SK-N-SH (cell line): ENCODE results near the gene GSTO1. TPM values are rescaled to one million over a fixed set of nuclear protein-coding genes. Genes with fewer than 3 reads are reported as not detected.

Experiments used
- CTCF ChIA-PET: fragments of 300-600, 350-600 bp; formaldehyde crosslinking; extraction: SDS; loops from one replicate; lab custom pipeline; 2021; lab: Yijun Ruan, JAX
- POLR2A ChIA-PET: fragments of 350-600 bp; sonication (Branson Sonifier 250); formaldehyde crosslinking; extraction: SDS; loops from one replicate; lab custom pipeline; 2020; ENCODE audit warnings: antibody characterized with exemption, inconsistent platforms; lab: Yijun Ruan, JAX
- DNase-seq: peaks from one replicate; pipeline ENCODE4 v3.0.0; 2012
- H2AFZ ChIP-seq: fragments of 200-600 bp; sonication (generic); 2 replicates; pipeline ENCODE4 v1.8.1; 2016; ENCODE audit warnings: antibody characterized with exemption, mild to moderate bottlenecking, low read depth
- H3F3A ChIP-seq: fragments of 200-600 bp; sonication (generic); replicated peaks from 2 replicates; pipeline ENCODE3; 2016; ENCODE audit warnings: antibody characterized with exemption, mild to moderate bottlenecking; ENCODE audit not compliant: insufficient read depth
- H3K27ac ChIP-seq, 2 experiments: fragments of 200-500 bp in 1 of 2; fragments of 200-600 bp in 1 of 2; sonication (Bioruptor generic) in 1 of 2; sonication (generic), shearing (Covaris generic) in 1 of 2; 2 replicates each; pipeline versions ENCODE4 v1.5.1 to v1.6.1; 2014 to 2016; ENCODE audit warnings: low read depth in 2 of 2, inconsistent platforms in 1 of 2, low read length in 1 of 2, mild to moderate bottlenecking in 1 of 2, mixed read lengths in 1 of 2
- H3K27me3 ChIP-seq: fragments of 200-600 bp; sonication (generic), shearing (Covaris generic); 2 replicates; pipeline ENCODE4 v1.6.1; 2016; ENCODE audit warnings: mixed run types; ENCODE audit not compliant: insufficient read depth
- H3K36me3 ChIP-seq, 2 experiments: fragments of 200-500 bp in 1 of 2; fragments of 200-600 bp in 1 of 2; sonication (Bioruptor generic) in 1 of 2; sonication (generic) in 1 of 2; replicated peaks in 1 of 2; 2 replicates each; pipeline versions ENCODE3 to v1.5.1; 2014 to 2016; ENCODE audit warnings: low read length in 1 of 2, mild to moderate bottlenecking in 1 of 2; ENCODE audit not compliant: insufficient read depth in 2 of 2, control insufficient read depth in 1 of 2
- H3K4me1 ChIP-seq, 2 experiments: fragments of 200-500 bp in 1 of 2; fragments of 200-600 bp in 1 of 2; sonication (Bioruptor generic) in 1 of 2; sonication (generic), shearing (Covaris generic) in 1 of 2; 2 replicates each; pipeline versions ENCODE4 v1.5.1 to v1.6.1; 2014 to 2016; ENCODE audit warnings: low read depth in 1 of 2, low read length in 1 of 2, mixed run types in 1 of 2; ENCODE audit not compliant: insufficient read depth in 2 of 2, control insufficient read depth in 1 of 2
- H3K4me2 ChIP-seq: fragments of 200-600 bp; sonication (generic), shearing (Covaris generic); 2 replicates; pipeline ENCODE4 v1.6.1; 2017; ENCODE audit warnings: mixed run types
- H3K4me3 ChIP-seq, 2 experiments: fragments of 200-500 bp in 1 of 2; fragments of 200-600 bp in 1 of 2; sonication (Bioruptor generic) in 1 of 2; sonication (generic), shearing (Covaris generic) in 1 of 2; 2 replicates each; pipeline versions ENCODE4 v1.5.1 to v1.8.1; 2014 to 2016; ENCODE audit warnings: low read depth in 2 of 2, inconsistent platforms in 1 of 2, low read length in 1 of 2, mild to moderate bottlenecking in 1 of 2, mixed read lengths in 1 of 2, moderate library complexity in 1 of 2
- H3K79me2 ChIP-seq: fragments of 200-600 bp; sonication (generic); 2 replicates; pipeline ENCODE4 v1.8.1; 2017; ENCODE audit warnings: mild to moderate bottlenecking; ENCODE audit not compliant: insufficient read depth
- H3K9ac ChIP-seq: fragments of 200-600 bp; sonication (generic); 2 replicates; pipeline ENCODE4 v1.6.1; 2017; ENCODE audit warnings: mixed run types
- H3K9me2 ChIP-seq: fragments of 200-600 bp; sonication (generic); 2 replicates; pipeline ENCODE4 v1.6.1; 2017; ENCODE audit warnings: mixed run types
- H3K9me3 ChIP-seq: fragments of 200-600 bp; sonication (generic); 2 replicates; pipeline ENCODE4 v1.6.1; 2017; ENCODE audit warnings: mixed run types, mild to moderate bottlenecking, moderate library complexity
- H4K20me1 ChIP-seq: fragments of 200-600 bp; sonication (generic); 2 replicates; pipeline ENCODE4 v1.6.1; 2017; ENCODE audit warnings: mild to moderate bottlenecking, mixed run types; ENCODE audit not compliant: insufficient read depth
- FOSL2 ChIP-seq: IDR thresholded peaks from 2 replicates; pipeline ENCODE4 v1.4.0; 2012; ENCODE audit warnings: low read depth, mild to moderate bottlenecking, moderate library complexity, borderline replicate concordance
- JUND ChIP-seq: IDR thresholded peaks from 2 replicates; pipeline ENCODE4 v1.4.0; 2012
- NFIC ChIP-seq: IDR thresholded peaks from 2 replicates; pipeline ENCODE4 v1.4.0; 2012; ENCODE audit warnings: borderline replicate concordance
- POLR2AphosphoS5 ChIP-seq: IDR thresholded peaks from 2 replicates; pipeline ENCODE4 v1.6.1; 2012; ENCODE audit warnings: low read depth, low read length
- RCOR1 ChIP-seq: fragments of 150-350 bp; IDR thresholded peaks from 2 replicates; pipeline ENCODE4 v1.6.1; 2017; ENCODE audit warnings: antibody characterized with exemption, low read length
- SIN3A ChIP-seq: IDR thresholded peaks from 2 replicates; pipeline ENCODE4 v1.6.1; 2012; ENCODE audit warnings: low read depth, mild to moderate bottlenecking, low read length, moderate library complexity, borderline replicate concordance
- SMC3 ChIP-seq: IDR thresholded peaks from 2 replicates; pipeline ENCODE4 v1.6.1; 2012; ENCODE audit warnings: low read depth, low read length, improper control_type of control experiment
- TCF12 ChIP-seq: IDR thresholded peaks from 2 replicates; pipeline ENCODE4 v1.4.0; 2012
- YY1 ChIP-seq: IDR thresholded peaks from 2 replicates; pipeline ENCODE4 v1.4.0; 2012; ENCODE audit warnings: low read depth, mild to moderate bottlenecking
- WGBS: methylation state at CpG from one replicate; pipeline ENCODE4 v1.1.6; 2017; ENCODE audit warnings: low lambda C conversion rate; 5-methylcytosine and 5-hydroxymethylcytosine counted together
- polyA plus RNA-seq, 3 experiments: library from polyadenylated mRNA; depleted of rRNA; stranded (reverse); fragments of >200 nt; gene quantifications; 2 replicates each; pipeline ENCODE4 v1.2.3, GENCODE V29; 2012
- TF ChIP-seq, protein P1 (sequence below): IDR thresholded peaks from 2 replicates; pipeline ENCODE4 v1.6.1; 2012; ENCODE audit warnings: mild to moderate bottlenecking, low read depth, low read length, moderate library complexity
- TF ChIP-seq, protein P2 (sequence below): IDR thresholded peaks from 2 replicates; pipeline ENCODE4; 2012
- TF ChIP-seq, protein P3 (sequence below): fragments of 200-600 bp; sonication (generic); IDR thresholded peaks from 2 replicates; pipeline ENCODE4 v1.6.1; 2017; ENCODE audit warnings: antibody characterized with exemption, mild to moderate bottlenecking, moderate library complexity

GSTO1 gene
- polyA plus RNA-seq, 1 of the 3 experiments (the other 2 are of a cell fraction), result 126 TPM

DNA sequence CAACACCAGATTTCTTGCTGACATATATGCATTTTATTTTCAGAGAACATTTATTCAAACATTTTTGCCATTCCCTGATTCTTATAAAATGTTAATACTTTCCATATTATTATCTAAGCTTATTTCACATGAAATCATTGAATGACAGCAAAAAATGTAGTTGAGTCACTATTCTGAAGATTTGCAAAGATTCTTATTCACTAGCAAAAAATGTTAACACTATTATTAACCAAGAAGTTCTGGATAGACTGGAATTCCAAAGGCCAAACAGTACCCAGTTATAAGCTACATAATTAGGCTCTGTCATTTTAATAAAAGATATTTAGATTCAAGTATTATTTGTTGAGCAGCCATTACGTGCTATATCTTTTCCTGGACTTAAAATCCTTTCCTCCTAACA is 18.6 kb downstream of the GSTO1 start:
- POLR2A ChIA-PET, result interaction anchor here (1.4 kb wide), 1 partner anchor 18 kb away, joined by 4 read pairs; the partner anchor contains the start of gene GSTO1
- H3F3A ChIP-seq, result peaks cover 19% of the 10 kb centered on the region
- peak overlapping the region; percentile 6; the same call in 1 of the 2 replicates for H3K4me2 ChIP-seq
- no peaks in the 10 kb centered on the region for H3K9me2 ChIP-seq
- WGBS, result 49% methylated on average over 1 of the region's 1 CpG
- TF ChIP-seq JUND, result peak; percentile 42
- TF ChIP-seq NFIC, result no peak
- TF ChIP-seq, protein P1, sequence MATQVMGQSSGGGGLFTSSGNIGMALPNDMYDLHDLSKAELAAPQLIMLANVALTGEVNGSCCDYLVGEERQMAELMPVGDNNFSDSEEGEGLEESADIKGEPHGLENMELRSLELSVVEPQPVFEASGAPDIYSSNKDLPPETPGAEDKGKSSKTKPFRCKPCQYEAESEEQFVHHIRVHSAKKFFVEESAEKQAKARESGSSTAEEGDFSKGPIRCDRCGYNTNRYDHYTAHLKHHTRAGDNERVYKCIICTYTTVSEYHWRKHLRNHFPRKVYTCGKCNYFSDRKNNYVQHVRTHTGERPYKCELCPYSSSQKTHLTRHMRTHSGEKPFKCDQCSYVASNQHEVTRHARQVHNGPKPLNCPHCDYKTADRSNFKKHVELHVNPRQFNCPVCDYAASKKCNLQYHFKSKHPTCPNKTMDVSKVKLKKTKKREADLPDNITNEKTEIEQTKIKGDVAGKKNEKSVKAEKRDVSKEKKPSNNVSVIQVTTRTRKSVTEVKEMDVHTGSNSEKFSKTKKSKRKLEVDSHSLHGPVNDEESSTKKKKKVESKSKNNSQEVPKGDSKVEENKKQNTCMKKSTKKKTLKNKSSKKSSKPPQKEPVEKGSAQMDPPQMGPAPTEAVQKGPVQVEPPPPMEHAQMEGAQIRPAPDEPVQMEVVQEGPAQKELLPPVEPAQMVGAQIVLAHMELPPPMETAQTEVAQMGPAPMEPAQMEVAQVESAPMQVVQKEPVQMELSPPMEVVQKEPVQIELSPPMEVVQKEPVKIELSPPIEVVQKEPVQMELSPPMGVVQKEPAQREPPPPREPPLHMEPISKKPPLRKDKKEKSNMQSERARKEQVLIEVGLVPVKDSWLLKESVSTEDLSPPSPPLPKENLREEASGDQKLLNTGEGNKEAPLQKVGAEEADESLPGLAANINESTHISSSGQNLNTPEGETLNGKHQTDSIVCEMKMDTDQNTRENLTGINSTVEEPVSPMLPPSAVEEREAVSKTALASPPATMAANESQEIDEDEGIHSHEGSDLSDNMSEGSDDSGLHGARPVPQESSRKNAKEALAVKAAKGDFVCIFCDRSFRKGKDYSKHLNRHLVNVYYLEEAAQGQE, result no peak
- 0 out of 2 replicates have a peak, but pooled peaks have one; percentile 22 for TF ChIP-seq TCF12
- no peak for TF ChIP-seq RCOR1
- no peak for TF ChIP-seq POLR2AphosphoS5
- no peak for TF ChIP-seq SMC3
- TF ChIP-seq, protein P2, sequence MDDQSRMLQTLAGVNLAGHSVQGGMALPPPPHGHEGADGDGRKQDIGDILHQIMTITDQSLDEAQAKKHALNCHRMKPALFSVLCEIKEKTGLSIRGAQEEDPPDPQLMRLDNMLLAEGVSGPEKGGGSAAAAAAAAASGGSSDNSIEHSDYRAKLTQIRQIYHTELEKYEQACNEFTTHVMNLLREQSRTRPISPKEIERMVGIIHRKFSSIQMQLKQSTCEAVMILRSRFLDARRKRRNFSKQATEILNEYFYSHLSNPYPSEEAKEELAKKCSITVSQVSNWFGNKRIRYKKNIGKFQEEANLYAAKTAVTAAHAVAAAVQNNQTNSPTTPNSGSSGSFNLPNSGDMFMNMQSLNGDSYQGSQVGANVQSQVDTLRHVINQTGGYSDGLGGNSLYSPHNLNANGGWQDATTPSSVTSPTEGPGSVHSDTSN, result 0 out of 2 replicates have a peak, but pooled peaks have one; percentile 5
- peak; percentile 38; the same call in 1 of the 2 replicates for TF ChIP-seq FOSL2
- TF ChIP-seq, protein P3, sequence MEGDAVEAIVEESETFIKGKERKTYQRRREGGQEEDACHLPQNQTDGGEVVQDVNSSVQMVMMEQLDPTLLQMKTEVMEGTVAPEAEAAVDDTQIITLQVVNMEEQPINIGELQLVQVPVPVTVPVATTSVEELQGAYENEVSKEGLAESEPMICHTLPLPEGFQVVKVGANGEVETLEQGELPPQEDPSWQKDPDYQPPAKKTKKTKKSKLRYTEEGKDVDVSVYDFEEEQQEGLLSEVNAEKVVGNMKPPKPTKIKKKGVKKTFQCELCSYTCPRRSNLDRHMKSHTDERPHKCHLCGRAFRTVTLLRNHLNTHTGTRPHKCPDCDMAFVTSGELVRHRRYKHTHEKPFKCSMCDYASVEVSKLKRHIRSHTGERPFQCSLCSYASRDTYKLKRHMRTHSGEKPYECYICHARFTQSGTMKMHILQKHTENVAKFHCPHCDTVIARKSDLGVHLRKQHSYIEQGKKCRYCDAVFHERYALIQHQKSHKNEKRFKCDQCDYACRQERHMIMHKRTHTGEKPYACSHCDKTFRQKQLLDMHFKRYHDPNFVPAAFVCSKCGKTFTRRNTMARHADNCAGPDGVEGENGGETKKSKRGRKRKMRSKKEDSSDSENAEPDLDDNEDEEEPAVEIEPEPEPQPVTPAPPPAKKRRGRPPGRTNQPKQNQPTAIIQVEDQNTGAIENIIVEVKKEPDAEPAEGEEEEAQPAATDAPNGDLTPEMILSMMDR, result no peak
- TF ChIP-seq YY1, result no peak
- TF ChIP-seq SIN3A, result no peak
- H3K4me3 ChIP-seq, result no peak overlapping the region
- H3K36me3 ChIP-seq, result peaks cover 1 to 3% of the 10 kb centered on the region in 2 experiments
- H3K27me3 ChIP-seq, result no peaks in the 10 kb centered on the region
- H3K9me3 ChIP-seq, result no peaks in the 10 kb centered on the region
- H3K9ac ChIP-seq, result peak overlapping the region; percentile 13; the same call in 1 of the 2 replicates
- peak overlapping the region in 1 of 2 experiments; percentile 76; a peak in 2 of 4 replicates for H3K27ac ChIP-seq
- peaks cover 1% of the 10 kb centered on the region for H3K79me2 ChIP-seq
- CTCF ChIA-PET, result interaction anchor here (0.9 to 8.7 kb wide), 10 partner anchors 9 to 266 kb away, joined by 3 to 118 read pairs (median 15); partner anchors contain the start of genes CFAP58, GSTO1 and ITPRIP
- peaks cover 6 to 11% of the 10 kb centered on the region in 2 experiments; a peak in 2 of 4 replicates for H3K4me1 ChIP-seq
- H4K20me1 ChIP-seq, result no peaks in the 10 kb centered on the region
- H2AFZ ChIP-seq, result peak overlapping the region; percentile 47
- no peak for DNase-seq
